Astrocyte of the hippocampus (primary cell): ENCODE data around the gene NCDN.

ENCODE experiments used
- DNase-seq: peaks from one replicate; pipeline ENCODE4 v3.0.0; 2011; ENCODE audit warnings: low read depth, low spot score

Gene NCDN

GRCh38 chr1:35554266-35555211, 3.1 kb upstream of the NCDN start:
- DNase-seq = no peak

- no peak for DNase-seq
Measured at GRCh38 chr1:35555212-35555584, 2.4 kb upstream of the NCDN start.

- DNase-seq = no peak
Measured at GRCh38 chr1:35555601-35556477, 1.8 kb upstream of the NCDN start.

- DNase-seq = no peak
Measured at GRCh38 chr1:35556484-35557117, 998 bp upstream of the NCDN start.

- no peak for DNase-seq
Measured at GRCh38 chr1:35557118-35557610, 435 bp upstream of the NCDN start, which contains the start of gene KIAA0319L. Gene KIAA0319L (minus strand): TSS chr1:35557403. CDS start chr1:35554491, 2,912 bp downstream.

- DNase-seq = no peak
Measured at GRCh38 chr1:35558374-35559316, 1.0 kb downstream of the NCDN start.

GRCh38 chr1:35559317-35559944, 1.8 kb downstream of the NCDN start:
- no peak for DNase-seq

- DNase-seq = peak; percentile 77
Measured at GRCh38 chr1:35560256-35561225, 2.9 kb downstream of the NCDN start.

- no peak for DNase-seq
Measured at GRCh38 chr1:35561297-35561971, 3.8 kb downstream of the NCDN start.

GRCh38 chr1:35561972-35562680, 4.5 kb downstream of the NCDN start:
- DNase-seq = no peak

- no peak for DNase-seq
Measured at GRCh38 chr1:35563166-35563565, 5.6 kb downstream of the NCDN start.

- DNase-seq = peak; percentile 85
Measured at GRCh38 chr1:35564037-35564883, 6.7 kb downstream of the NCDN start.

GRCh38 chr1:35564884-35565741, 7.5 kb downstream of the NCDN start:
- no peak for DNase-seq

- DNase-seq = no peak
Measured at GRCh38 chr1:35565742-35566133, 8.1 kb downstream of the NCDN start.

- no peak for DNase-seq
Measured at GRCh38 chr1:35567947-35568558, 10.5 kb downstream of the NCDN start.
